VCaP (cell line): ENCODE data around the gene MFRP.

ENCODE experiments used
- H3K27ac ChIP-seq: fragments of 450-650 bp; 2 replicates; pipeline ENCODE4 v1.5.1; 2017
- CTCF ChIP-seq: fragments of 450-650 bp; conservative IDR thresholded peaks from 2 replicates; pipeline ENCODE4 v1.5.1; 2017; ENCODE audit warnings: mild to moderate bottlenecking, moderate library complexity

MFRP gene

GRCh38 chr11:119380827-119381180 lies 34.3 kb upstream of the MFRP start:
- TF ChIP-seq CTCF: no peak
- peak overlapping the region; percentile 47; the same call in 1 of the 2 replicates for H3K27ac ChIP-seq

- TF ChIP-seq CTCF: no peak
- H3K27ac ChIP-seq: no peak overlapping the region
Measured at GRCh38 chr11:119380160-119380826, 33.8 kb upstream of the MFRP start.

- no peak overlapping the region for H3K27ac ChIP-seq
- TF ChIP-seq CTCF: no peak
Measured at GRCh38 chr11:119378851-119379465, 32.5 kb upstream of the MFRP start.

- TF ChIP-seq CTCF: no peak
- H3K27ac ChIP-seq: no peak overlapping the region
Measured at GRCh38 chr11:119377961-119378667, 31.6 kb upstream of the MFRP start.

GRCh38 chr11:119377112-119377901 lies 30.8 kb upstream of the MFRP start:
- H3K27ac ChIP-seq: no peak overlapping the region
- no peak for TF ChIP-seq CTCF

- TF ChIP-seq CTCF: no peak
- no peak overlapping the region for H3K27ac ChIP-seq
Measured at GRCh38 chr11:119376197-119376847, 29.8 kb upstream of the MFRP start.
